ENCODE measurements around the gene GADD45A. TPM values are rescaled to one million over a fixed set of nuclear protein-coding genes. Genes with fewer than 3 reads are reported as not detected.
A peak's percentile ranks its signal among the peaks of the same experiment; 100 is the strongest.

The GADD45A gene
- polyA plus RNA-seq, 3 donors: 7.5 to 14.3 (median 9.6) TPM

DNA sequence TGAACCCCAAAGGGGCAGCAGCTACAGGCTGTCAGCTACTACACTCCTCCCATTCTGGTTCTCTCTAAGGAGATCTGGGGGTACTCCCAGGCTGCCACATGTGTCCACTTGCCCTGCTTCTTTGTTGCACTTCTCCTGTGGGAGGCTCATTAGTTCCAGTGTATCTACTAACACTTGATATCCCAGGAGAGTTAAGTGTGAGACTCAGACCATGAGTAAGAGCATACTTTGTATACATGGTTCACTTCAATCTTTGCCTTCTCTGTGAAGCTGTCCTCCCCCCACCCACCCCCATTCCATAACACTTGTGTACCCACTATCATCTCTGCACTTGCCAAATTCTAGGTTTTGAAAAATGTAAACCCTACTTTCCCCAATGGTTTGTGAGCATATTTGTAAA, 34.9 kb upstream of the GADD45A start:
- Histone ChIP-seq H3K79me2 (ENCODE audit: insufficient read depth, low read length) (no peaks in the 10 kb centered on the region), H3K9ac (ENCODE audit: insufficient read depth, low read length, poor library complexity, severe bottlenecking) (no peak overlapping the region), H4K20me1 (ENCODE audit: insufficient read depth, low read length) (no peaks in the 10 kb centered on the region), H3K27me3 (ENCODE audit: control insufficient read depth in 2 of 2, insufficient read depth in 2 of 2, low read length in 2 of 2) (no peaks in the 10 kb centered on the region), H3K27ac (ENCODE audit: low read depth in 1 of 2, low read length in 2 of 2) (no peak overlapping the region), H2AFZ (ENCODE audit: insufficient read depth, low read depth, low read length, poor library complexity, severe bottlenecking) (no peak overlapping the region), H3K36me3 (replicated peaks in 1 of 2; ENCODE audit: control insufficient read depth in 1 of 2, insufficient read depth in 2 of 2, low read length in 2 of 2) (no peaks in the 10 kb centered on the region), H3K4me2 (replicated peaks; ENCODE audit: extremely low read depth, low read length, poor library complexity, severe bottlenecking) (no peak overlapping the region), H3K4me1 (ENCODE audit: control insufficient read depth in 1 of 2, insufficient read depth in 2 of 2, low read length in 2 of 2) (no peaks in the 10 kb centered on the region), H3K4me3 (replicated peaks in 1 of 3; ENCODE audit: low read depth in 2 of 3, low read length in 3 of 3) (no peak overlapping the region), H3K9me3 (replicated peaks in 1 of 2; ENCODE audit: control insufficient read depth in 1 of 2, insufficient read depth in 1 of 2, low read length in 2 of 2) (no peaks in the 10 kb centered on the region)
- Mint-ChIP-seq H3K27me3 (ENCODE audit: low read depth in 3 of 3) (peaks cover 0 to 7% (median 0%) of the 10 kb centered on the region in 3 donors), H3K36me3 (no peaks in the 10 kb centered on the region), H3K9me3 (no peaks in the 10 kb centered on the region), H3K4me1 (peaks cover 7% of the 10 kb centered on the region), H3K4me3 (no peak overlapping the region), H3K27ac (peak overlapping the region in 1 of 7 donors; percentile 10)
- TF ChIP-seq CTCF (IDR thresholded peaks at IDR 0.05): no peak
- no peak for DNase-seq
- intact Hi-C loops (cut with micrococcal nuclease): no loop called here

GRCh38 chr1:67651031-67651430, 34.0 kb upstream of the GADD45A start:
- Histone ChIP-seq H3K9me3 (replicated peaks in 1 of 2; ENCODE audit: control insufficient read depth in 1 of 2, insufficient read depth in 1 of 2, low read length in 2 of 2) (no peaks in the 10 kb centered on the region), H3K9ac (ENCODE audit: insufficient read depth, low read length, poor library complexity, severe bottlenecking) (no peak overlapping the region), H3K79me2 (ENCODE audit: insufficient read depth, low read length) (no peaks in the 10 kb centered on the region), H3K4me3 (replicated peaks in 1 of 3; ENCODE audit: low read depth in 2 of 3, low read length in 3 of 3) (no peak overlapping the region), H4K20me1 (ENCODE audit: insufficient read depth, low read length) (no peaks in the 10 kb centered on the region), H3K4me1 (ENCODE audit: control insufficient read depth in 1 of 2, insufficient read depth in 2 of 2, low read length in 2 of 2) (no peaks in the 10 kb centered on the region), H3K27me3 (ENCODE audit: control insufficient read depth in 2 of 2, insufficient read depth in 2 of 2, low read length in 2 of 2) (no peaks in the 10 kb centered on the region), H3K27ac (ENCODE audit: low read depth in 1 of 2, low read length in 2 of 2) (no peak overlapping the region), H2AFZ (ENCODE audit: insufficient read depth, low read depth, low read length, poor library complexity, severe bottlenecking) (no peak overlapping the region), H3K4me2 (replicated peaks; ENCODE audit: extremely low read depth, low read length, poor library complexity, severe bottlenecking) (no peak overlapping the region), H3K36me3 (replicated peaks in 1 of 2; ENCODE audit: control insufficient read depth in 1 of 2, insufficient read depth in 2 of 2, low read length in 2 of 2) (no peaks in the 10 kb centered on the region)
- 69% methylated on average over 2 of the region's 3 CpGs for WGBS (ENCODE audit: insufficient coverage)
- intact Hi-C loops (cut with micrococcal nuclease): no loop called here
- H3K4me1 Mint-ChIP-seq: peaks cover 7% of the 10 kb centered on the region
- peaks cover 0 to 7% (median 0%) of the 10 kb centered on the region in 3 donors for H3K27me3 Mint-ChIP-seq (ENCODE audit: low read depth in 3 of 3)
- H3K27ac Mint-ChIP-seq: peak overlapping the region in 1 of 7 donors; percentile 4
- no peaks in the 10 kb centered on the region for H3K9me3 Mint-ChIP-seq
- no peaks in the 10 kb centered on the region for H3K36me3 Mint-ChIP-seq
- no peak for DNase-seq
- H3K4me3 Mint-ChIP-seq: no peak overlapping the region
- no peak for TF ChIP-seq CTCF (IDR thresholded peaks at IDR 0.05)
